AG10803 (cell line): Measurements from ENCODE around the gene RUVBL1.

Experiments used
- DNase-seq: peaks from one replicate; pipeline ENCODE4 v3.0.0; 2010; ENCODE audit warnings: low read depth
- H3K4me3 ChIP-seq: 2 replicates; pipeline ENCODE4 v1.5.1; 2011; ENCODE audit warnings: mild to moderate bottlenecking, low read length, control low read depth
- CTCF ChIP-seq: conservative IDR thresholded peaks from 2 replicates; pipeline ENCODE4 v1.5.1; 2011; ENCODE audit warnings: mild to moderate bottlenecking, low read length, control low read depth, inconsistent platforms

The RUVBL1 gene

GRCh38 chr3:128151758-128152274 lies 28.2 kb upstream of the RUVBL1 start:
- no peak for TF ChIP-seq CTCF
- H3K4me3 ChIP-seq: no peak overlapping the region
- no peak for DNase-seq

GRCh38 chr3:128149650-128150049 lies 26.0 kb upstream of the RUVBL1 start:
- TF ChIP-seq CTCF: no peak
- no peak for DNase-seq
- no peak overlapping the region for H3K4me3 ChIP-seq

GRCh38 chr3:128146201-128146600 lies 22.6 kb upstream of the RUVBL1 start:
- no peak for TF ChIP-seq CTCF
- H3K4me3 ChIP-seq: no peak overlapping the region
- DNase-seq: no peak

- no peak for DNase-seq
- no peak overlapping the region for H3K4me3 ChIP-seq
- no peak for TF ChIP-seq CTCF
These were observed 21.7 kb upstream of the RUVBL1 start for GRCh38 chr3:128145279-128145678.

- no peak for DNase-seq
- no peak overlapping the region for H3K4me3 ChIP-seq
- no peak for TF ChIP-seq CTCF
These were observed 21.0 kb upstream of the RUVBL1 start for GRCh38 chr3:128144512-128145187.

- H3K4me3 ChIP-seq: no peak overlapping the region
- no peak for DNase-seq
- no peak for TF ChIP-seq CTCF
These were observed 19.9 kb upstream of the RUVBL1 start for GRCh38 chr3:128143496-128143895.

GRCh38 chr3:128133273-128133883 lies 9.8 kb upstream of the RUVBL1 start:
- no peak overlapping the region for H3K4me3 ChIP-seq
- peak; percentile 55 for DNase-seq
- peak; percentile 74 for TF ChIP-seq CTCF
